HG02885 (cell line): ENCODE measurements around the gene CAND2.
A peak's percentile ranks its signal among the peaks of the same experiment; 100 is the strongest.
"Not testable (repeated sequence)": the region's sequence is repeated elsewhere in the genome, so short reads cannot be mapped to it uniquely, and the experiment has no call there.

Source experiments
- ATAC-seq: cut with Tn5 transposase; IDR thresholded peaks from one replicate; pipeline ENCODE4 v1.9.1; 2021; ENCODE audit warnings: mild to moderate bottlenecking; ENCODE audit not compliant: unreplicated experiment, poor library complexity

The CAND2 gene

DNA sequence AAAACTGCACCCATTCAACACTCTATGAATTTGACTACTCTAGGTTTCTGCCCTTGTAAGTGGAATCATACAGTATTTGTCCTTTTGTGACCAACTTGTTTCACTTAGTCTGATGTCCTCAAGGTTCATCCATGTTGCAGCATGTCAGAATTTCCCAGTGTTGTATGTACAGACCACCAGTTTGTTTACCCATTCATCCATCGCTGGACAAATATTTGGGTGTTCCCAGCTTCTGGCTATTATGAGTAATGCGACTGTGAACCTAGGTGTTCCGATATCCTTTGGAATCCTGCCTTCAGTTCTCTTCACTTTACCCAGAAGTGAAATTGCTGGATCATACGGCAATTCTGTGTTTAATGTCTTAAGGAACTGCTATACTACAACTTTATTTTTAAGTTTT lies 32.3 kb downstream of the CAND2 start:
- no peak for ATAC-seq

DNA sequence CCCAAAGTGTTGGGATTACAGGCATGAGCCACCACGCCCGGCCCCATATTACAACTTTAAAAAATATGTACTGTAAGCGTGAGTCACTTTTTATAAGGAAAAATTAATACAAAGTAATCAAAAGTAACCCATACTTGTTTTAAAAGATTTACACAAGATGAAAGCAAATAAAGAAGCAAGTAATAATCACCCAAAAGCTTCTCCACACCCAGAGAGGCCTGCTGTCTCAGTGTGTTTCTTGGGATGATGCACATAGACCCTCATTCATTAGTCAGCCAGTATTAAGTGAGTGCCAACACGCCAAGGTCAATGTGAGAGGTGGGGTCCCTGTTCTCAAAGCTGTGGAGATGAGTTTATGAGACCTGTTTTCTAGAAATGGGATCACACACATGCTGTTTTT lies 32.9 kb downstream of the CAND2 start:
- no peak for ATAC-seq

DNA sequence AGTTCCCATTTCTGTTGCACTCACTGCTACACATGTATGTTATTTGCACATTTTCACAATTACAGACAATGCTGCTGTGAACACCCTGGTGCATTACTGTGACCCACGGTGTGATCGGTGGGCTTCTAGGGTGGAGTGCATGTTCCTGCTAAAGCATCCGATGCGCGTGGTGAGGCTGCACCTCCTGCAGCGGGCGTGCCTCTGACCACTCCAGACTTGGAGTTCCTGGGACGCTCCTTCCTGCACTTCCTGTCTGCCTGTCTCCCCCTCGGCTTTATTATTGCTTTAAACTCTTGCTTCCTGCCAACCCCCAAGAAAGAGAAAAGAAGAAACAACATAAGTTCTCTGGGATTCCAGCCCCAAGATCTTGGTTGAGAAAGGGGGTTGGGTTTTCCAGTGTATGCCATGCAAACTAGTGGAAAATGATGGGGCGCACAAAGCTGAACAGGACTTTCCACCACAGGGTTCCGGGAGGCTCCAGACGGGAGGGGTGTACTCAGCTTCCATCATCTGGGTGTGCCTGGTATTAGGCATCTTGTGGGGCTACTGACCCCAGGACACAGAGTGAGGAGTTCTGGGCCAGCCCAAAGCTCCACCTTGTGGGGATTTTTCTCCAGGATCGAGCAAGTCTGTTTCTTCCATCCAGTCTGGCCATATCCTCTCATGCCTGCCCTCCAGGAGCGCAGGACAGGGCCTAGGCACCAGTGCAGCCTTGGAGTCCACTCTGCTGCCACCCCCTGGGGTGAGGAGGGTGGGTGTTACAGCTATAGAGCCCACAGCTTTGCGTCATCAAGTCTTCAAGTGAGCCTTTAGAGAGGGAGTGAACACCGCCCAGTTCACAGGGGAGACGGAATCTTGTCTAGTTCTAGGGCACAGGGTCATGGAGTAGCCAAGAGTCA lies 33.7 kb downstream of the CAND2 start:
- ATAC-seq, result no peak

DNA sequence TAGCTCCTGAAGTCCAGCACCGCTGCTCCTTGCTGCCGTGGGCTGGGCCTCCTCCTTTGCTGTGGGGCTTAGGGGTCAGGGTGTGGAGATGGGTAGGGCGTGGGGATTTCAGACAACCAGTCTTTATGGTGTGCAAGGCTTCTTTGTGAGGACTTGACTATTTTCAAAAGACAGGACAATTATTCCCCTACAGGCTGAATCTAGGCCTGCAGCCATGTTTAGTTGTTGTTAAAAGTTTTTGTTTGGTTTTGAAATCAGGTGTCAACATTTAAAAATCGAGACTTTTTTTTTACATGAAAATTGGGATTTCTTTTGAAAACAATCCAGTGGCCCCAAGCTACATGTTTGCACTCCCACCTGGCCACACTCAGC lies 34.3 kb downstream of the CAND2 start:
- no peak for ATAC-seq

DNA sequence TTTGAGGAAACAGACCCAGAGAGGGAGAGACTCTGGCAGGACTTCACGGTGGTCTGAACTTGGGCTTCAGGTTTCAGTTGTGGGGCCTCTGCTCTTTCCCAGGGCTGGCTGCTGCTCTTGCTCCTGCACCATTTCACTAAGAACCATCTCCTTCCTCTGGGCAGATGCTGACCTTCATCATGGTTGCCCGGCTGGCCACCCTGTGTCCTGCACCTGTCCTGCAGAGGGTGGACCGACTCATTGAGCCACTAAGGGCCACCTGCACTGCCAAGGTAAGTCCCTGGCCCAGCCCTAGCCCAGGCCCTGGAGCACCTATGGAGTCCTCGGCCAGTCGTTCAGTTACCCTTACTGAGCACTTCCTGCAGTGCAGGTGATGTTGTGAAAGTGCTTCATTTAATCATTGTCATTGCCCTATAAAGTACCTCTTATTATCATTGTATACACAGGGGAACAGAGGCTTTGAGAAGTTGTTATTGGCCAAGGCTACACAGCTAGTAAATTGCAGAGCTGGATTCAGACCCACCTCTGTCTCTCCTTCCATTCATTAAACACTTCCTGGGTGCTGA lies 34.9 kb downstream of the CAND2 start:
- no peak for ATAC-seq

DNA sequence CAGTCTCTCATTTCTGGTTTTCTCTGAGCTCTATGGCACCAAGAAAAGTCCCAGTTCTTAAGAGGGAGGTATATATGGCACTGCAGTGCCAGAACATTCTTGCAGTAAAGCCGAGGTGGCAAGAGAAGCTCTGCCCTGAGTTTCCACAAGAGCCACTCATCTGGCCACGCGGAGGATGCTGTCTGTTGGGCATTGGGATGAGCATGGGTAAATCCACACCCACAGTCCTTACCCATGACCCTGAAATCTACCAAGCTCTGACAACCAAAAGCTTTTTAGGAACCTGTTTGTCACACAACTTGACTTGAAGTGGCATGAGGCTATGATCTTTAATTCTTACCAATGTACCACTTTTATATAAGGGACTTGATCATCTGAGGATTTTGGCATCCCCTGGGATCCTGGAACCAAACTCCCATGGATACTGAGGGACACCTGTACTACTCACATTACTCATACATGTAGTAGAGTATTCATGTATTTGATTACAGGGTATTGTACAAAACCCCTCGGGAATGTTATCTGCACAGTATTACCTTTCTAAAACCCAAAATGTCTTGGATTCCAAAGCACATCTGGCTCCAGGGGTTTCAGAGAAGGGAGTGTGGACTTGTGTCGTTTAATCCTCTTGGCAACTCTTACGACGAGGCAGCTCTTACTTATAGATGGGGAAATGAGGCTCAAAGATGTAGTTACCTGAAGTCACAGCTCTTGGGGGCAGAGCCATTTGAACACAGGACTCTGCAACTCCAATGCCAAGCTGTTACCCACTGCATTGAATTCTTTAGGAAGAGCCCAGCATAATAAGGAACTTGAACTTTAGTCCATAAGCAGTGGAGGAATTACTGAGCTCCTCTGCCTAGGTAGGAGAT lies 36.1 kb downstream of the CAND2 start:
- no peak for ATAC-seq

DNA sequence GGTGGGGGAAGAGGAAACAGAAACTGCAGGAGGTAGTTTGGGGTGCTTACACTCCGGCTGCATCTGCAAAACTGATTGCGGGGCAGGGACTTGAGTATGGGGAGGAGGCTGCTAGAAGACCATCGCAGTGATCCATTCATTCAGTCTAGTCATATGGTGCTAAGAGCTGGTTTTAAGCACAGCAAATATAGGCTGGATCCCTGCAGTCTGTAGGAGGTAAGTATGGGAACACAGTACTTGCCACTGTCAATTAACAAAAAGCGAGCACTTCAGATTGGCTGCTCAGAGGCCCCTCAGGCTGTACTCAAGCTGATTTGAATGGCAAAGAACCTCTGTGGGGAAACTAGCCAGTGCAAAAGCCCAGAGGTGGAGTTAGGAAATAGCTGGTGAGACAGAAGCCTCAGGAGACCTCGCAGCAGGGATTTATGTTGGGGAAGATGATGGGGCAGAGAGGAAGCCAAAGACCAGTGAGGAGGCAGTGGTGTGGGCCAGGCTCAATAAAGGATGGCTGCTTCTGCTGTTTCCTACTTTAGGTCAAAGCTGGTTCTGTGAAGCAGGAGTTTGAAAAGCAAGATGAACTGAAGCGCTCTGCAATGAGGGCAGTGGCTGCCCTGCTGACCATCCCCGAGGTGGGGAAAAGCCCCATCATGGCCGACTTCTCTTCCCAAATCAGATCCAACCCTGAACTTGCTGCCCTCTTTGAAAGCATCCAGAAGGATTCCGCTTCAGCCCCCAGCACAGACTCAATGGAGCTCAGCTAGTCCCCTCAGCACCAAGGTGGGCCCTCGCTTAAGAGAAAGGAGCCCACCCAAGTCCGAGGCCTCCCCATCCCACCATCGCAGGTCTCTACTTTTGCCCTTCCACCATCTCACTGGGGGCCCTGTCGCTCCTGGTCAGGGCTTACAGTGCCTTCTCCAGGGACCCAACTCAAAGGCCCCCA lies 37.0 kb downstream of the CAND2 start:
- no peak for ATAC-seq

DNA sequence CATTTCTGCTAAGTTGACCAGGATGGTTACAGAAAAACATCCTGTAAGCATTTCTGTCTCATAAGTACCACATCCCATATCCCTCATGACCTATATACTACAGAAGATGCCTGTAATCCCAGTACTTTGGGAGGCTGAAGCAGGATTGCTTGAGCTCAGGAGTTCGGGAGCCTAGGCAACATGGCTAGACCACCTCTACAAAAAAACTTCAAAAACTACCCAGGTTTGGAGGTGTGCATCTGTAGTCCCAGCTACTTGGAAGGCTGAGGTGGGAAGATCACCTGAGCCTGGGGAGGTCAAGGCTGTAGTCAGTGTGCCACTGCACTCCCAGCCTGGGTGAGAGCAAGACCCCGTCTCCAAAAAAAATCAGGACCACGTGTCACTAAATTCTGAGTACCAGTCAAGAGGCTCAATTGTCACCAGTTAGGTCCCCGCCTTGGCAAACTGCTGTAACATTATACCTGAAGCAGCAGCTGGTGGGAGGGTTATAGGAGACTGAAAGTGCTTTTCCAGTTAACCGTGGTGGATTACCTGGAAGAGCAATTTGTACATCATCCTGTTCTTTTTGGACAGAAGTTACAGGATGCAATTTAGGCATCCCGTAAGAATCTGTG lies 38.7 kb downstream of the CAND2 start:
- ATAC-seq, result no peak

DNA sequence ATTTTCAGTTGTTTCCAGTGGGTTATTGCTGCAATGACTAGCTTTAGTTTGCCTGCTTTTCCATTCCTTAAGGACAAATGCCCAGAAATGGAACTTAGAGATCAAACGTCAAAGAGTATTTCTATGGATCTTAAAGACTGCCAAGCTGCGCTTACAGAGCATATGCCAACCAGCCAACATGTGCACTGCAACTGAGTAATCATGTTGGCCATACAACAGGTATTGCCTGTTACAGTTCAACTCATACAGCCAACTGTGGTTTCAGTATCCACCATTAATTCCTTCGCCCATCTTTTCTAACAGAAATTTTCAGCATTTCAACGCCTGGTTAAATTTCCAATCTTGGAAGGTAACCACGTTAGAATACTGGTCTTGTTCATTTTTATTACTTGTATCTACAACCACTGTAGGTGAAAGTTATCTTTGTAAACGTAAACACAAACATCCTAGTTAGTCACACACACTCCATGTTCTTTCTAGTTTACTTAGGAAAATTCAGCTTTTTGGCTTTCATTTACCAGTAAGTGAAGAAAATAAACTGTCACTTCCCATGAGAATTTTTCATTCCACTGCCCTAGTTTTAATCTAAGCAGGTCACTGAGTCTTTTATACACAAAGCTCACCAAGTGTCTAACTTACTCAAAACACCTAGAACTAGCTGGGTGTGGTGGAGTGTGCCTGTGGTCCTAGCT lies 41.0 kb downstream of the CAND2 start:
- no peak for ATAC-seq

DNA sequence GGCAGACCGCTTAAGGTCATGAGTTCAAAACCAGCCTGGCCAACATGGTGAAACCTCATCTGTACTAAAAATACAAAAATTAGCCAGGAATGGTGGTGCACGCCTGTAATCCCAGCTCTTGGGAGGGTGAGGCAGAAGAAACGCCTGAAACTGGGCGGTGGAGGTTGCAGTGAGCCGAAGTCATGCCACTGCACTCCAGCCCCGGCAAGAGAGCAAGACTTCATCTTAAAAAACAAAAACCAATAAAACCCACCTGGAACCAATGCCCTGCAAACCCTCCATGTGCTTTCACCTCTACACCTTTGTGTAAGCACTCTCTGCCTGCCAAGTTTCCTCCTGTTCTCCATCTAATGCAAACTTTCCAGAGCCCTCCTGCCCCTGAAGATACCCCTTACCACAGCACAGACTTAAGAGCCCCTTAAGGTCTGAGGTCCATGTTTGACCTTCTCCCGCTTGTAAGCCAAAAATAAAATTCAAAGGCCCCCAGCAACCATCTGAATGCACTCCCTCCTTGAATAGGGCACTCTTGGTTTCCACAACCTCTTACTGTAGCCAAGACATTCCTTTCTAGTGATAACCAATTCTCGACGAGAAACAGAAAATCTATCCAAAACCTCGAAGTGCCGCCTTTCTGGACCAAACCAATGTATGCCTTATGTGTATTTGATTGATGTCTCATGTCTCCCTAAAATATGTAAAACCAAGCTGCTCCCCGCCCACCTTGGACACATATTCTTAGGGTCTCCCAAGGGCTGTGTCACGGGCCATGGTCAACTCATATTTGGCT lies 41.9 kb downstream of the CAND2 start:
- ATAC-seq, result no peak

DNA sequence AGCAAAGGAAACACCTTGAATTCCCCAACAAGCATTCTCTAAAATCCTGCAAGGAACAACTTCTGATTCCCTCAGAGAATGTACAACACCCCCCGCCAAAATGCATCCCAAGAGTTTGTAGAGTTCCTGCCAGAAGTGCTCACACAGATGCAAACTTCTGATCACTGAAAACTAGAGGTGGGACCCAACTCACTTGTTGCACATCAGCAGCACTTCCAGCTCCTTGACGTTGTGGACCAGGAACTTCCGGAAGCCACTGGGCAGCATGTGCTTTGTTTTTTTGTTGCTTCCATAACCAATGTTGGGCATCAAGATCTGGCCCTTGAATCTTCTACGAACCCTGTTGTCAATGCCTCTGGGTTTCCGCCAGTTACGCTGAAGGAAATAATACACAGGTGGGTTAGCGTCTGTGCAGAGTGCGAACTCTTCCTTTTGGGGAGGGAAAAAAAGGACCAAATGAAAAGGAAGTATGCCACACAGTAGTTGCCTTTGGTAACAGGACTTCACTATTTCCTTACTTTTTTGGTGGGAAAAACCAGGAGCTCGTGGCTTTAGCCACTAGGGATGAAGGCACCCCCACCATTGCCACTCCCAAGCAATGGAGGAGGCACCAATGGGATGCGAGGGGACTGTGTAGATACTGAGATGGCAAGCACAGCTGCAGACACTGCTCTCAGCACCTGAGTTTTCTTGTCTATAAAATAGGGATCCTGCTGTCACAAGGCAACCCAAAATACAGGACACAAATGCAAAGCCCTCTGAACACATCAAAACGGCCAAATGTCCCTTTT lies 42.9 kb downstream of the CAND2 start:
- no peak for ATAC-seq

DNA sequence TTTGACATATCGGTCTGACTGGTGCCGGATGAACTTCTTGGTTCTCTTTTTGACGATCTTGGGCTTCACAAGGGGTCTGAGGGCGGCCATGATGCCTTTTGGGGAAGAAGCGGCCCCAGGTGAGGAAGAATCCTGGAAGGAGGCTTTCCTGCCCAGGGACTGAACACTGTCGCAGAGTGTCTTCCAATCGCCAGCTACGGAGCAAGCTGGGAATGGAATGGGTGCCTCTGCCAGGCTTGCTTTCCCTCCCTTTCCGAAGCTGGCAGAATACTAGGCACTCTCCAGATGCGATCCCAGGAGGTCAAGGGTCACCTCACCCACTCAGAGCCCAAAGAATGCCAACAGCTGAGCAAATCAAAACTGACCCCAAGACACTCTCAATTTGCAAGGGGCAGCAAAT lies 43.7 kb downstream of the CAND2 start:
- not testable (repeated sequence) for ATAC-seq

DNA sequence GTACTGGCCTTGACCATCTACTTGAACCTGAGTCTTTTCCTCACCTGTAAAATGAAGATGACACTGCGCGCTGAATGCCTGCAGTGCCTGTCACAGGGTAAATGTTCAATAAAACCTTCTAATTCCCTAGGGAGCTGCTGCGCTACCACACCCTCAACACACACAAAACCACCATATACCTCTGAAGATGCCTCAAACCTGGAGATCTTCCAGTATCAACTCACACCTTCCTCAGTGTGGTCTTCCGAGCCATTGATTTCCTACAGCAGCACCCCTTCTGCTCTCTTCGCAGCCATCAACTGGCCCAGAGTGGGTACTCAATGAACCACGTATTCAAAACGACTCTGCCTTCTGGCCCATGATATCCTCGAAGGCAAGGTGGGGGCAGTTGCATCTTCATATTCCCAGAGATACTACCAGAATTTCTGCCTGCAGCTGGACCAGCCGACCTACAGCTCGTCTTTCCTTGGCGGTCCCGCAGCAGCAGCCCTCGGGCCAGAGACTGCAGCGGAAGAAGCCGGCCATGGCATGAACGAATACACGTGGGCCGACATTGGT lies 44.2 kb downstream of the CAND2 start:
- peak; percentile 21 for ATAC-seq

DNA sequence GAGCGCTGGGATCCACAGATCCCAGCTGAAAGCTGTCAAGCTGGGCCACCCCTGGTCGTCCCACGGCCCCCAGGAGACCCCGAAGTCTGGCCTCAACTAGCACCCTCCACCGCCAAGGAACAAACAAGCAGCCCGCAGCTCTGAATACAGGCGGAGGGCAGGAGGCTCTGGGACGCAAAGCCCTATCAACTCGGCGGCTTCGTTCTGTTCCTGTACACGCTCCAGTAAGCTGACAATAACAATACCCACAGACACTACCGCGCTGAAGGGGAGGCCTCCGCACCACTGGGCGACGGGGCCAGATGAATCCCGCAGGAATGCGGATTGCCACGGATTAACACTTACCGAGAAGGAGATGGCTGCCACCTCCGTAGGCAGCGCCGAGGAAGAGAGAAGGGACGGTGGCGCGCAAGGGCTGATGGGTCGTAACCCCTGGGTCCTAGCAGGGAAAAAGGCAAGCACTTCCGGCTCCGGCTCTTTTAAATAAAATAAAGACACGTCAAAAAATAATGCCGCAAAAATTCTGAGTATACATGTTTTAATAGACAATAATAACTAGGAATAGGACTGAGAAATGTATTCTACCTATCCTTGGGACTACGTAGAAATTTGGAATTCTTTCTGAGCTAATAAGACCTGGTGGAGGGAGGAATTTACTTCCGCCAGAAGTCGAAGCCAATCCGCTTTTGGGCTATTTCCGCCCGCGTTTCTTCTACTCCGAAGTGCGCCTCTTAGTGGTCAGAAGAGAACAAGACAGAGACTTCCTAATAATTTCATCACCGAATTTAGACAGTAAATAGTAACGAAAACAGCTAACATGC lies 44.9 kb downstream of the CAND2 start, which contains the start of gene RPL32:
Gene RPL32 (minus strand): TSS at position 417 of the 821 bp plus-strand sequence. CDS start 1,328 bp downstream, outside the sequence.
- ATAC-seq, result peak; percentile 91

DNA sequence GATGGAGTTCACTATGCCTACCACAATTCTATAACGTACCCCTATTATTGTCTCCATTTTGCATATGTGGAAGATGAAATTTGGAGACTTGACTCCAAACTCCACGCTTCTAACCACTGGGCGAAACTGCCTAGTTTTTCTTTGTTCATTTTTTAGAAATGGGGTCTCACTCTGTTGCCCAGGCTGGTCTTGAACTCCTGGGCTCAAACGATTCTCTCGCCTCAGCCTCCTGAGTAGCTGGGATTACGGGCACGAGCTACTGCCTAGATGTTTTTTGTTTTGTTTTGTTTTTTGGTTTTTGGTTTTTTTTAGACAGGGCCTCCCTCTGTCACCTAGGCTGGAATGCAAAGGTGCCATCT lies 45.5 kb downstream of the CAND2 start:
- no peak for ATAC-seq

DNA sequence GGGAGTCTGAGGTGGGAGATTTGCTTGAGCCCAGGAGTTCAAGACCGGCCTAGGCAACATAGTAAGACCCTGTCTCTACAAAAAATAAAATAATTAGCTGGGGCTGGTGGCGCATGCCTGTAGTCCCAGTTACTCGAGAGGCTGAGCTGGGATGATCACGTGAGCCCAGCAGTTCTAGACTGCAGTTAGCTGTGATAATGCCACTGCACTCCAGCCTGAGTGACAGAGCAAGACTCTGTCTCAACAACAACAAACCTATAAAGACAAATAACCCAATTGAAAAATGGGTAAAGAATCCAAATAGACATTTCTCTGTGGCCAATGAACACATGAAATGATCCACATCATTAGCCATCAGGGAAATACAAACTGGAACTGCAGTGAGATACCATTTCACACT lies 46.0 kb downstream of the CAND2 start:
- ATAC-seq, result no peak
